ENCODE results near the gene MSGN1.

MSGN1 gene

DNA sequence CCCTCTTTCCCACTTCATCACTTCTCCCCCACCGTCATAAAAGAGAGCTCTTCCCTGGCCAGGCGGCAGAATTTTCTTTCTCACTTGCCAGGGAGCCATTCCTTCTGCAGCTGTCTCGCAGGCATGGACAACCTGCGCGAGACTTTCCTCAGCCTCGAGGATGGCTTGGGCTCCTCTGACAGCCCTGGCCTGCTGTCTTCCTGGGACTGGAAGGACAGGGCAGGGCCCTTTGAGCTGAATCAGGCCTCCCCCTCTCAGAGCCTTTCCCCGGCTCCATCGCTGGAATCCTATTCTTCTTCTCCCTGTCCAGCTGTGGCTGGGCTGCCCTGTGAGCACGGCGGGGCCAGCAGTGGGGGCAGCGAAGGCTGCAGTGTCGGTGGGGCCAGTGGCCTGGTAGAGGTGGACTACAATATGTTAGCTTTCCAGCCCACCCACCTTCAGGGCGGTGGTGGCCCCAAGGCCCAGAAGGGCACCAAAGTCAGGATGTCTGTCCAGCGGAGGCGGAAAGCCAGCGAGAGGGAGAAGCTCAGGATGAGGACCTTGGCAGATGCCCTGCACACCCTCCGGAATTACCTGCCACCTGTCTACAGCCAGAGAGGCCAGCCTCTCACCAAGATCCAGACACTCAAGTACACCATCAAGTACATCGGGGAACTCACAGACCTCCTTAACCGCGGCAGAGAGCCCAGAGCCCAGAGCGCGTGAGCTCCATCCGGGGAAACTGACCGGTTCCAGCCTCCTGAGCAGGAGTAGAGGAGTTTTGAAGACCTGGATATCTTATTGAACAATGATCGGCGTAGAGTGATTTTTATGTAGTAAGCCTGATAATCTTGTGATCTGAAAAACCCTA is at the start of gene MSGN1:
MSGN1 (plus strand) TSS at position 65 of the 850 bp plus-strand sequence; CDS start at position 124, 59 bp downstream.
- no peak for DNase-seq

- DNase-seq: no peak
Observed at GRCh38 chr2:17768894-17769293, 47.4 kb upstream of the MSGN1 start.

- no peak for DNase-seq
Observed at GRCh38 chr2:17771956-17772355, 44.3 kb upstream of the MSGN1 start.

DNA sequence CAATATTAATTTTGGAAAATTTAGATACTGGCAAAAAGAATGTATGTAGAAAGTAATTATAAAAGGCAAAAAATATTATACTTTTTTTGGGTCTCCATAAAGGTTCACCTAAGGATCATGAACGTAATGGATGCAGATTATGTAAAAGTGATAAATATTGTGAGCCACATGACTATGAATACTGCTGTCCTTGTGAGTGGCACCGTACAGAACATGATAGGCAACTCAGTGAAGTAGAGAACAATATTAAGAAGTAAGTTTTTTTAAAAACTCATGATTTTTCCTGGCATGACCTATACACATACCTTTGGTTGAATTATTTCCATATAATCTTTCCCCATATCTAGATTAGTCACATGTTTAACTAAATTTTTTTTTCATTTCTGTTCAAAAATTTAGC is 43.7 kb upstream of the MSGN1 start:
- DNase-seq: no peak

- DNase-seq: no peak
Observed at GRCh38 chr2:17780546-17780945, 35.7 kb upstream of the MSGN1 start.

DNA sequence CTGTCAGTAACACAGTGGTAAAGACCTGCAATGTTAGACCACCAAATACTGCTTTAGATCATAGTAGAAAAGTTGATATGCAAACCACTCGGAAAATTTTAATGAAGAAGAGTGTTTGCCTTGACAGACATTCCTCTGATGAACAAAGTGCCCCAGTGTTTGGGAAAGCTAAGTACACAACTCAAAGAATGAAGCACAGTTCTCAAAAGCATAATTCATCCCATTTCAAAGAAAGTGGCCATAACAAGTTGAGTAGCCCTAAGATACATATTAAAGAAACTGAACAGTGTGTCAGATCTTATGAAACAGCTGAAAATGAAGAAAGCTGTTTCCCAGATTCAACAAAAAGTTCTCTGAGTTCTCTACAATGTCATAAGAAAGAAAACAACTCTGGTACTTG is 34.8 kb upstream of the MSGN1 start:
- DNase-seq: no peak

DNA sequence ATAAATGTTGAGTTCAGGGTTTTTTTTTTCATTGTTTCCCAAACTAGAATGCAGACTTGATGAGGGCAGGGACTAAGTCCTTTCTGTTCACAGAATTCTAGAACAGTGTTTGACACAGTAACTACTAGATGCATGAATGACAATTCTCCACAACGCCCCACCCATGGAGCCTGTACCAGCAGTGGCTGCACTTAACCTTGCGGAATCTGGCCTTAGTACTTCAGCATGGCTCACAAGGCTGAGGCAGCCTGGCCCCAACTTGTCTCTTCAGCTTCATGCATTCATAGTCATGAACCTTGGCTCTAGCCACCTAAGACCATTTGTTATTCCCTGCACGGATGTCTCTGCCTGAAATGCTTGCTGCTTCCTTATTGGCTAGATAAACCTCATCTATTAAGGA is 29.5 kb upstream of the MSGN1 start:
- DNase-seq: no peak

GRCh38 chr2:17788773-17789172 is 27.5 kb upstream of the MSGN1 start:
- no peak for DNase-seq

DNA sequence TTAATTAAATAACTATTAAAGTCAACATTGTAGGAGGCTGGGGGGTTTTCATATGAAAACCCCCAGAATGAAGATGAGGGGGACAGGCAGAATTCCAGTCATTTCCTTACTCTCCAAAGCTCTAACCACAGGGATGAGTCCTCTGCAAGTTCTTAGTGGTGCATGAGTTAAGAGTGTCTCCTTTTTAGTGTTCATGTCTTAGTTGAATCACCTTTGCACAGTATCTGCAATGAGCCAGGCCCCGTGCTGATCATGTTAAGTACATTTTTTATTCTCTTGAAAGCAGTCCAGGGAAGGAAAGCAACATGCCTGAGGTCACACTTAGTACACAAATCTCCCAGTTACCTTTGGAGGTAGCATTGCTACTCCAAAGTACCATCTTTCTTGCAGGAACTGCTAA is 25.7 kb upstream of the MSGN1 start:
- DNase-seq: no peak

DNA sequence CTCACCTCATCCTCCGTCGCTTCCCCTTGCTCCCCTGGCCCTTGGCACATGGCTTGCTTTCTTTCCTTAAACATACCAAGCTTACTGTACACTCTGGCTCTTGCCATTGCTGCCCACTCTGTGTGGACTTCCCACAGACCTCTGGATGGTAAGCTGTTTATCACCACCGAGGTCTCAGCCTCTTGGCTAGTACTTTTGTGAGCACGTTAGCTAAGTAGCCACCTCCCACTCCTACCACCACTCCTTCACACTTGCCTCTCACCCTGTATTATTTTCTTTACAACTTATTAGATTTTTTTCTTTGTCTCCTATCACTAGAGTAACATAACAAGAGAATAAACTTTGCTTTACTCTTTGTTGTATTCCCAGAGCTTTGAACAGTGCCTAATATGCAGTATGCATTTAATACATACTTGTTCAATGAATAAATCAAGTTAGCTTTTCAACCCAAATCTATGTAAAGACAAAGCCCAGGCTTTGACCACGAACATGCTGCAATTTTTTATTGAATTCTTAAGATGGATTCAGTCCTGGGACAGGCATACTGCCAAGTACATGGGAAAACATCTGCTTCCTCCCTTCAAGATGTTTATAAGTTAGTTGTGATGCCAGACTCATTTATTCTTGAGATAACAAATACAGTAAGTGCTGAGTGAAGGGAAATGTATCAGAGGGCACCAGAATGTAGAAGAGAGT is 25.0 kb upstream of the MSGN1 start:
- DNase-seq: no peak

- no peak for DNase-seq
Observed at GRCh38 chr2:17791817-17792130, 24.5 kb upstream of the MSGN1 start.

DNA sequence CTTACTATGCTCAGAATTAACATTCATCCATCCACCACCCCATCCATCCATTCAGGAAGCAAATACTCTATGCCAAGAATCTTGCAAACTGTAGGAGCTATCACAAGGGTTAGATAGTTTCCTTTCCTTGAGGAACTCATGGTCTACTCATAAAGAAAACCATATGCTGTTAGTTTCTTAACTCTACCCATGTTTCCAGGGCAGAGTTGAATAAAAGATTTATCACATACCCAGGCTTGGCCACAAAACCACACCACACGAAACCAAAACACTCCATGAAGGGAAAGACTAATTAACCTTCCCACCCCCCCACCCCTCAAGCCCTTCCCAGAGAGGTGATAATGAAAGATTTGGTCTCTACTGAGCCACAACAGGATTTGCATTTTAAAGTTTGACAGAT is 23.7 kb upstream of the MSGN1 start:
- DNase-seq: peak; percentile 52

DNA sequence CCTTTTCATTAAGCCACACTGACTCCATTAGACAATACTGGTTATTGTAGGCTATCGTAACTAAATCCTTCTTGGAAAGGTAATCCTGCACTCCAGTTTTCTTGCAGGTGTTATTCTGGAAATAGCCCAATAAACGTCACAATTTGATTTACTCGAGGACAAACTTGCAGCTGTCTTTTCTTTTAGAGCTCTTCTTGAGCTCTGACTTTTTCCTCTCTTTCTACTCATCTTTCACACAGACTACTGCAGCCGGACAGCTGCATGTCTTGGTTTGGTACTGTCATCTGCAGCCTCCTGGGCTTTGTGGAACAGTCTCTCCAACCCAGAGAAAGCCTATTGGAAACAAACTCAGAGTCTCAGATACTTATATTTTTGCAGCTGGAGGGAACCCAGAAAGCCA is 23.0 kb upstream of the MSGN1 start:
- no peak for DNase-seq

DNA sequence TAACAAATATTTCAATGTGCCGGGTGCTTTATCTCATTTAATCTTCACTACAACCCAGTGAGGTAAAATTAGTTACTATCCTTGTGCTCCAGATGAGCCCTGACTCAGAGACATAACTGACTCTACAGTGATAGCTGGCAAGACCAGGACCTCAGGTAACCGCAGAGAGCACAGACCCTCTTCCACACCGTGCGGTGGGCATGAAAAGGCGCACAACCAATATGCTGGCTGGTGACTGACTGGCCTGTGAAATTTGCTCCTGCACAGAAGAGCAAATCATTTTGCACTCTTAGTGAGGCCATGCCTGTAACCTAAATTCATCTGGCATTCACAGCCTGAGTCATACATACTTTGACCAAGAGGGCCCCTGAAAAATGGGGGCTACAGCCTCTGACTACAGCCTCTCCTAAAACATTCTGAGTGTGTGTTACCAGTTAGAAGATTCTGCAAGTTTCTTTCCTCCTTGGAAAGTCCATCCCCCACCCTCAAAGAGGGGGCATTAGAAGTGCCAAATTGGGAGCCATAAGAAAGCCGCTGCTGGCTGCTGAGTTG is 22.4 kb upstream of the MSGN1 start:
- no peak for DNase-seq

DNA sequence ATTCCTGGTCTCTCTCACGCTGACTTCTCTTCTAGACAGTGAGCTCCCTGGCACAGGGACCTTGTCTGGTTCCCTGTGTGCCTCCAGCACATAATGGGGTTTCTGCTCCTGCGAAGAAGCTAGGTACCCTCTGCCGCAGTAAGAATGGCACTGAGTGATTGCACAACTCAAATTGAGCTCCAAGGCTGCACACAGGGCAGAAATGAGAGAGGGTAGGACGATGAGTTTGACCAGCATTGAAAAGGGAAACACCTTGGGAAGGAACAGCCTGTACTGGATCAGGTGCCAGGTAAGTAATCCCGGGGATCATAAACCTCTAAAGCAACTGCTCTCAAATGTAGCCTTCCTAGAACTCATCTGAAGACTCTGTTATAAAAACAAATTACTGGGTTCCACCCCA is 21.0 kb upstream of the MSGN1 start:
- DNase-seq: no peak

DNA sequence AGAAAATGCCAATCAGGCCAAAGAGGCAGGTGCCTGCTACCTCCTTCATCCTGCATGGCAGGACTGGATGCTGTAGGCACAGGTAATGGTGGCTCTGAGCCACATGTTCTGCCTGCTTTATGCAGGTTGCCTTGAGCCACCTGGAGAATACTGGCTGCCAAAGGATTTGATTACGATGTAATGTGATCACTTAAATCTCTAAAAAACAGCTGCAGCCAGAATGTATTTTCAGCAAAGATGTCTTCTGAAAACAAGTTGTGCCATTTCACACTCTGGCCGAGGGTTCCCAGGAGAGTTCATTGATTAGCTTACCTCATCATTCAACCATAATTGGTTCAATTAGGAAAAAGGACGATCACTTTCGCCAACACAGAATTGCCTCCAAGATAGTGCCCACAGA is 17.9 kb upstream of the MSGN1 start:
- DNase-seq: no peak

DNA sequence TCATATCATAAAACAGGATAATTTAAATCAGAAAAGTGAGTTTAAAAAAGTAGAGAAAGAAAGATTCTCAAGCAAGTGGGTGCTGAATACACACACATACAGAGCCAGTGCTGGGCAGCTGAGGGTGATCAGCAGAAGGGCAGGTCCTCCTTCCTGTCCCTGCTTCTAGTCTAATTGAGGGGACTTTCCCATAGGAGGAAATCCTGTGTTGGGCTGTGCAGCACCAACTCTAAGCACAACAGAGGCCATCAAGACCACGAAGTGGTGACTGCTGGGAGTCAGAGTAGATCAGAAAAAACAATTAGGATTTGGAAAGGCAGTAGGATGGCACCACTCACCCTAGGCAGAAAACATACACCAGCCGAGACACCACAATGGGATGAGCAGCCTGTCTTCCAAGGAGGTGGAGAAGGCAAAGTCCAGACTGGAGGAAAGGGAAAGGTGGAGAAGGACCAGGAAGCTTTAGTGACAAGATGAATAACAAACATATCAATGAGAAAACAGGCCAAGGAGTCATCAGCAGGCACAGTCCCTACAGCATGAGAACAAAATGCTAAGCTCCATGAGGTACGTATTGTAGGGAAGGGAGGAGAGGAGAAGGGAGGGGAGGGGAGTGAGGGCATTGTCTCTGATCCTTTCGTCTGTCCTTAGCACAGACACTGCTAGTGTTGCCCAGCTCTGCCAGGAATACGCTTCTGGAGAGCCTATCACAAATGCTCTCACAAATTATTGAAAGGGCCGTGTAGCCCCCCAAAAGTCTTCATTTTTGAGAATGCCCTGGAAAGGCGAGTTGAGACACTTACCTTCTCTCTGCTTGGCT is 16.7 kb upstream of the MSGN1 start:
- DNase-seq: no peak

- DNase-seq: no peak
Observed at GRCh38 chr2:17800219-17800618, 16.0 kb upstream of the MSGN1 start.

GRCh38 chr2:17800693-17801458 is 15.4 kb upstream of the MSGN1 start:
- DNase-seq: no peak

GRCh38 chr2:17803497-17803896 is 12.8 kb upstream of the MSGN1 start:
- DNase-seq: no peak

DNA sequence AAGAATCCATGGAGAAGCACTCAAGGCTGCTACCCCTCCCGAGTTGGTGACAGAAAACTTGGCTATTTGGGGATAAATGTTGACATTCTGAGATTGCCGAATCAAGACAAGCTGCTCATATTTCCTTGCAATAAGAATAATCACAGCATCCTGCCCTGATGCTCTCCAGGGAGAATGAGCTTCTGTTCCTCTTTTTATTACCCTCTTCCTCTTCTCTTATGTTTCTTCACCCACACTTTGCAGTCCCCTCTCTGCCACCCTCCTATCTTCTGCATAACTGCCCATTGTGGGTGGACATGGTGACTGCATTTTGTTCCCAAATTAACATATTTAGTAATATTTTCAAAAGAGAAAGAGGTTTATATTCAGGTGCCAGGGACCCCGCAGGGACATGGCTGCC is 11.9 kb upstream of the MSGN1 start:
- DNase-seq: no peak

DNA sequence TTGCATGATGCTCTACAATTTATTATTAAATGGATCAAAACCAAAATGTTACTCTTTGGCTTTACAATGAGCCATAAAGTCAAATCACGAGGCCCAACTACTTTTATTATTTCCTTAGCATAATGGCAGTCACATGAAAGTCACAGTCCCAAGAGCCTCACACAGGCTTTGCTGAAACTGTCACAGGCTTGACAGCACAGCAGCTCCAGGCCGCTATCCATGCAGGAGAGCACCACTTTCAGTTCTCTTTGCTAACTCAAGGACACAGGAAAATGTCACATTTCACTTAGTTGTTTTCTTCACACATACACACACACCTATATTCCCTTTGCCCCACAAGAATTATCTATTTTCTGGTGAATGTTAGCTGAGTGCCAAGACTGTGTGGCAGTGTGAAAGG is 11.1 kb upstream of the MSGN1 start:
- no peak for DNase-seq

All from OCI-M1 (cell line).